HG03280 (cell line): Measurements from ENCODE around the gene FNBP1.
"Not testable (repeated sequence)": the region's sequence is repeated elsewhere in the genome, so short reads cannot be mapped to it uniquely, and the experiment has no call there.

Experiments used
- ATAC-seq: cut with Tn5 transposase; IDR thresholded peaks from one replicate; pipeline ENCODE4 v1.9.1; 2021; ENCODE audit warnings: mild to moderate bottlenecking, moderate library complexity; ENCODE audit not compliant: unreplicated experiment

Gene FNBP1

GRCh38 chr9:130022566-130023143 lies 20.3 kb downstream of the FNBP1 start:
- ATAC-seq = no peak

GRCh38 chr9:130021842-130022241 lies 21.1 kb downstream of the FNBP1 start:
- ATAC-seq = not testable (repeated sequence)

- ATAC-seq = no peak
These were observed 21.9 kb downstream of the FNBP1 start for GRCh38 chr9:130021123-130021522.

GRCh38 chr9:130020618-130021017 lies 22.4 kb downstream of the FNBP1 start:
- ATAC-seq = no peak

GRCh38 chr9:130018265-130018664 lies 24.7 kb downstream of the FNBP1 start:
- ATAC-seq = no peak

- ATAC-seq = not testable (repeated sequence)
These were observed 25.5 kb downstream of the FNBP1 start for GRCh38 chr9:130017510-130017909.

- ATAC-seq = no peak
These were observed 25.9 kb downstream of the FNBP1 start for GRCh38 chr9:130017076-130017475.

GRCh38 chr9:130015353-130016019 lies 27.5 kb downstream of the FNBP1 start:
- ATAC-seq = no peak

- no peak for ATAC-seq
These were observed 29.7 kb downstream of the FNBP1 start for GRCh38 chr9:130013326-130013725.

- peak; percentile 34 for ATAC-seq
These were observed 32.6 kb downstream of the FNBP1 start for GRCh38 chr9:130010151-130010988.

- ATAC-seq = not testable (repeated sequence)
These were observed 33.4 kb downstream of the FNBP1 start for GRCh38 chr9:130009546-130009945.

GRCh38 chr9:130008538-130008937 lies 34.5 kb downstream of the FNBP1 start:
- ATAC-seq = no peak

- not testable (repeated sequence) for ATAC-seq
These were observed 36.0 kb downstream of the FNBP1 start for GRCh38 chr9:130006952-130007351.

GRCh38 chr9:130003943-130004552 lies 38.9 kb downstream of the FNBP1 start:
- no peak for ATAC-seq

- ATAC-seq = no peak
These were observed 40.7 kb downstream of the FNBP1 start for GRCh38 chr9:130002320-130002719.

- ATAC-seq = no peak
These were observed 41.8 kb downstream of the FNBP1 start for GRCh38 chr9:130001190-130001589.

- no peak for ATAC-seq
These were observed 43.9 kb downstream of the FNBP1 start for GRCh38 chr9:129999141-129999510.

- ATAC-seq = no peak
These were observed 44.4 kb downstream of the FNBP1 start for GRCh38 chr9:129998491-129999140.

- ATAC-seq = not testable (repeated sequence)
These were observed 45.3 kb downstream of the FNBP1 start for GRCh38 chr9:129997706-129998105.

GRCh38 chr9:129996161-129996830 lies 46.7 kb downstream of the FNBP1 start:
- no peak for ATAC-seq
